LoVo (cell line): Measurements from ENCODE around the gene TRIM29.

Experiments used
- DNase-seq: peaks from one replicate; pipeline ENCODE4 v3.0.0-alpha.2; 2016; ENCODE audit warnings: low spot score

TRIM29 gene

DNA sequence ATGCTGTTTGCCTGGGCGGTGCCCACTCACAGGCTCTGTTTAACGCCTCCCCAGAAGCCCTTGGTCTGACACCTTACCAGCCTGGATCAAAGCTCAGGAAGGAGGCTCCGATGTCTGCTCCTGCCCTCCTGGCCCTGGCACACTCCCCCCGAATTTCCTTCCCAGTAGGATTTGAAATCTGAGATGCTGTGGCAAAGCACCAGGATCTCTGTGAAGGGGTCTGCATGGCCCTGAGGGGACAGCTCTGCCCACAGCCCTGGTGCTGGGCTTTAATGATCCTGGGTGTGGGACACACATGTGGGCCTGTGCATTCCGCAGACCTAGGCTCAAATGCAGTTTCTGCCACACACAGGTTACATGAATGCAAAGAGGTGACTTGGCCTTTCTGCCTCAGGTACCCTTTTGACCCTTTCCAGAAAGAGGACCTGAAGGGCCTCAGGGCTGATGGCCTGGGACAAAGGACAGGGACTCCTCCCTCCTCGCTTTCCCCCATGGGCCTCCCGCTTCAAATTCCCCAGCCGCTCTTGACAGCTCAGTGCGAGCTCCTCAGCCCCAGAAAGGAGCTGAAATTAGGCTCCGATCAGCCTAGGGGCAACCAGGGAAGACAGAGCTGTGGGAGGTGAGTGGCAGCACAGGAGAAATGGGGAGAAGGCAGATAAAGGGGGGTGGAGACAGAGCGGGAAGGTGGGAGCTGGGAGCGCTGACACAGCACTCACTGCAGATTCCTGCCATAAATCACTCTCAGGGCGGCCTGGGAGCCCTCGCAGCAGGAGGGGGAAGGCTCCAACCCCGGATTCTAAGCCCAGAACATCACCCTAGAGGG lies 41.3 kb downstream of the TRIM29 start:
- DNase-seq: no peak

DNA sequence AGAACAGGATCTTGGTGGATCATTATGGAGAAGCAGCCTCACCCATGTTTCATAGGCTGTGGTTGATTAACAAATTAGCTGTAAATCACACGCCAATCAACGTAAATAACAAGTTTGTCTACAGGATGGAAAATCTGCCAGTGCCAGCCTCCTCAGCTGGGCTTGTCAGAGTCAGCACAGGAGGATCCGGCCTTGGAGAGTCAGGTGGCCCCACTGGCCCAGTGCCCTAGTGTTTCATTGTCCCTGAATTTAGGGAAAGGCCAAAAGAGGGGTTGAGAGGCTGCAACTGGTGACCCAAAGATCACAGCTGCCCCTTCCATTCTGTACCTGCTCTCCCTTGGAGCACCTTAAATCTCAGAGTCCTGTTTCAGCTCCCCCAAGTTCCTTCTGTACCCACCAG lies 42.4 kb downstream of the TRIM29 start:
- no peak for DNase-seq

DNA sequence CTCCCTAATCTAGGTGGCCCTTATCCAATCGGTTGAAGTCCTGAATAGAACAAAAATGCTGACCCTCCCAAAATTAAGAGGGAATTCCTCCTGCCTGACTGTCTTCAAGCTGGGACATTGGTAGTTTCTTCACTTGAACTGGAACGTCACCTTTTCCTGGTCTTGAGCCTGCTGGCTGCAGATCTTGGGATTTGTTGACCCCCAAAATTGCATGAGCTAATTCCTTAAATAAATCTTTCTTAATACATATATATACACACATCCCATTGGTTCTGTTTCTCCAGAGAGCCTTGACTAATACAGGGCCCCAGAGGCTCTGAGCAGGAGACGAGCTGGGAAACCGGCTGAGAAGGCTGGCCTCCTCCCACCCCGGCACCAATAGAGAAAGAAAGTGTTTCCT lies 46.2 kb downstream of the TRIM29 start:
- no peak for DNase-seq

DNA sequence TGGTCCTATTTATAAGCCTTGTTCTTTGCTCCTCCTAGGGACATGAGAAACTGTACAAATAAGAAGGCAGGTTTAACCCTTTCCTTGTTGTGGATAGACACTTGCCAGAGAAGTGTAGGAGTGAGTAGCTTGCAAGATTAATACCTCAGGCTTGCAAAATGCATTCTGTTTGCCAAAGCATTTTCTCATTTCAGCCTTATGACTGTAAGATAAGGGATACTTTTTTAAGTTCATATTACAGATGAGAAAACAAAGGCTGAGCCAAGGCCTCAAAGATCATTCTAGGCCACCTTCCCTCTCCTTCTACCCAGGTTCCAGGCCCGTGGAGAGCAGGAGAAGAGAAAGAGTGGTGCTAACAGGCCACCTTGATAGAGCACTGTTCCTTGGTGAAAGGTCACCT lies 46.8 kb downstream of the TRIM29 start:
- DNase-seq: no peak

DNA sequence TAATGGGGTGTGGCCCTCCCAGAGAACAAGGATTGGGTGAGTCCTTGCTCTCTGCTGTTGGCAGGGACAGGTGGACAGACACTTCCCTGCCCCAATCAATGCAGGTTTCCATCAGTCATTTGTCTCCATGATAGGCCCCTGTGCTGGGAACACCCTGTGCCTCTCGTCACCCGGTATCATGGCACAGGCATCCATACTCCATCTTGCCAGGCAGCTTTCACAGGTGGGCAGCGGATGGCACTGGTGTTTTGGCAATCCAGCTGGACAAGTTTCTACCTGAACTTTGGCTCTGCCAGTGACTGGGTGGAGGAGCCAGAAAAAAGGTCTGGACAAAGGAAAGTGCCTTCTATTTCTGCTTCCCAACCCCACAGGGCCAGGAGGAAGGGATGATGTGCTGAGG lies 47.5 kb downstream of the TRIM29 start:
- no peak for DNase-seq

DNA sequence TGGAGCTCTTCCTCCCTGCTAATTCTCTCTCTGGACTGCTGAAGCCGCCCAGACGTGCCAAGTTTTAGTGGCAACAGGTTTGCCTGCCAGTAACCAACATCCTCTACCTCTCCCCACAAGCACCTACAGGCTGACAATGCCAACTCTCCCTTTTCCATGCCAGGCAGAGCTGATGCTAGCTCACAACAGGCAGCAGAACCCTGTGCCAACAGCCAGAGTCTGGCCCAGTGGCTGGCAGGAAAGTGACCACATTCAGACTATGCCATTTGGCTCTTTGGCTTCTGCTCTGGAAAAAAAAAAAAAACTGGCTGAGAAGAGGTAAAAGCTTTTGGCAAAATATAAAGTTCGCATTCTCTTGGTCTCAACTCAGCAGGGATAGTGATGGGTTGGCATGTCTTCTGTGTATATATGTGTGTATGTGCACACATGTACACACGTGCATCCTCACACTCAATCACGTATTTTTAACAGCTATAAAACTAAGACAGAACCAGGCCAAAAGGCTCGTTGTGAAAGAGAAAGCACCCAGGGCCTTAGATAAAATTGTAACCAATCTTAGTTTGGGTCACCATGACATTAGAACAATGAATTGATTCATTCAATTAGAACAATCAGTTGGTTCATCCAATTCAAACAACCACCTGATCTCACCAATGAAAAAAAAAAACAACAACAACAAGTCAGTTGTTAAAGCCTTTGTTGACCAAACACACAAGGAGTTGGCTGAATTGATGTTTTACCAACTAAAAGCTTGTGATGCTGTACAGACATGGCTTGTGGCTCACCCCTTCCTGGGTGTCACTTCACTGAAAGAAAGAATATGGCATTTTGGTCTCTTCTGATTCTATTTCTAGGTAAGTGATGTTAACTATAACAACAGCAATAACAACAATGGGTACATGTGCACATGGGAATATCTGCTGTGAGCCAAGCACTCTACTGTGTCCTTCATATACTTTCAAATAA lies 48.6 kb downstream of the TRIM29 start:
- DNase-seq: no peak

DNA sequence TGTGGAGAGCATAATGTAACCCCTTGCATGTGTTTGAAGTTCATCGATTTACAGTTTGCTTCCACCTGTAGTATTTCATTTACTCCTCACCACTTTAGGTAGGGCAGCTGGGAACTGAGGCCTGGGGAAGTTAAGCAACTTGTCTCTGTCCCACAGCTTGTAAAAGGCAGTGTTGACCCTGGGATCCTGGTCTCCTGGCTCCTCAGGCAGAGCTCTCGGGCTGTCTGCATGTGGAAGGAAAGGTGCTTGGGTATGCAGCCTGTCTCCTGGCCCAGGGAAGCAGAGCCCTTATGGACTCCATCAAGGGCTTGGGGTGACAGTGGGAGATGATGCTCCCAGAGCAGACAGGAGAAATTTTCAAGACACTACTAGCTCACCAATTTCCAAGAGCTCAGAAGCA lies 49.9 kb downstream of the TRIM29 start:
- no peak for DNase-seq

DNA sequence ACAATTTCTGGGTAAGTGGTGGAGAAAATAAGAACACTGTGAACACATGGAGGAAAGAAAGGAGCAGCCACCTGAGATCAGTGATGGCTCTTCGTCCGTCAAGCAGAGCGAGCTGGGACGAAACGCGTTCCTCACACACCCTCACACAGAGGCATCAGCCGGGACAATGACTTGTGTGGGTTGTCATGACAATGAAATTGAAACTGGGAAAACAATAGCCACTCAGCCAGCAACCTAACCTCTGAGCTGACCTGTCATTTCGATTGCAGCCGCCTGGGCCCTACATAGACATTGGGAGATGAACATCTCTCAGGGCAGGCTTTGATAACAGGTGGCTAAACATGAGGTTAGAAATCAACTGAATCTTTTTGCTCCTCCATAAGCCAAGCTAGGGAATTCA lies 51.3 kb downstream of the TRIM29 start:
- DNase-seq: no peak

DNA sequence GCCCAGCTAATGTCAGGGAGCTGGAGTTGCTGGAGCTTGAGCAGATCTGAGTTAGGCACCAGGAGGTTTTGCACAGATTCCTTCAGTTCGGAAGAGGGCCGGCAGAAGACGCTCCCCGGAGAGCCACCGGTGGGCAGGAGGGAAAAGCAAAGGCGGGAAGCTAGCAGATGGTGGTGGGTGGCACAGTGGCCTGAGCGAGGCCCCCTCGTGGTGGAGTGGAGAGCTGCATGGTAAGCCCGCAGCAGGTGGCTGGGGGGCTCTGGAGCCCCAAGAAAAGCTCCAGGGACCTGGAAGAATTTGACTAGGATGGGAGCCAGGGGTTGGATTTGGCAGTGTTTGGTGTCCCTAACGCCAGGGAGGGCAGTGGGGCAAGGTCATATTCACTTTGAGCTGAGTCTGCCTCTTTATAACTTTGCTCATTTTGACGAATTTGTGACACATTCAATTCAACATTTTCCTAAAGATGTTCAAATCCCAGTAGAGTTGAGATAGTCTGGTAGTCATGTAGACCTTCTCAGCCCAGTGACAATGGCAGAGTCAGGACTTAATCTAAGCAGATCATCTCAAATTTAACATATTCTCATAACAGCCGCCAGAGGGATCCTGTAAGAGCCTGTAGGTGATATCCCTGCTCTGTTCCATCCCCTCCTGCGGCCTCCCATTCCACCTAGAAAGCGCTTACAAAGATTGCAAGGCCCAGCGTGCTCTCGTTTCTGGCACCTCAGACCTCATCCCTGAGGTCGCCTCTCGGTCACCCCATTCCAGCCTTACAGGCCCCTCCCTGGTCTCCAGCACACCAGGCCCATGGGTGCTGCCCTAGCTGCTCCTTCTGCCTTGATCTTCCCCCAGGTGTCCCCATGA lies 57.9 kb downstream of the TRIM29 start:
- no peak for DNase-seq

DNA sequence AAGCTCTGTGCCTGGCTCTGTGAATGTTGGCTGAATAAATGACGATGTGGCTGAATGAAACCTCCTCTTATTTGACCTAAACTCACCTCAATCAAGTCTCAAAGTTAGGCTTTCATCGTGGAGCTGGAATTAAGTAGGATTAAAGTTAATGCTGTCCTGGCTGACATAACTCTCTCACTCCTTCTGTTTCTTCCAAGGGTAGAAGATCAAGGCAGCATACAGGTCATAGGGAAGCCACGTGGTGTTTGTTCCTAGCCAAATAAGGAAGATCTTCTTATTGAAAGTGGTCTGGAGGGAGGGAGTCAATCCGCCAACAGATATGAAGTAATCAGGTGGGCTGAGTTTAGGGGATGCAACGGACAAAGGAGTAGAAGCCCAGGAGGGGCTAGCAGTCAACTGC lies 59.5 kb downstream of the TRIM29 start:
- no peak for DNase-seq

DNA sequence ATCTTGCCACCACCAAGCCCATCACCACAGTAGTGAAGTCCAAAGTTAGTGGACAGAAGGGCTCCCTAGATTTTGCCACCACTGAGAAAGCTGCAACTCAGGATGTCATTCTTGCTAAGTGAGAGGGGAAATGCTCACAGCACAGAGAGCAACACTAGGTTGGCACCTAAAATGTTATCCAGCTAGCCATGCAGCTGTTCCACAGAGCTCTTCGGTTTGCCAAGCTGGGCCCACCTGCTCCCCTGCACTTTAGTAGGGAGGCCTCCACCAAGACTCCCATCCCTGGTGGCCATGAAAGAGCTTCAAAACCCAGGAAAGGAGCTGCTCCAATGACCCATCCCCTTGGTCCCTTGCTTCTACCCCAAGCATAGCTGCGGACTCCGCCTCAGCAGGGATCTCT lies 63.8 kb downstream of the TRIM29 start:
- no peak for DNase-seq

DNA sequence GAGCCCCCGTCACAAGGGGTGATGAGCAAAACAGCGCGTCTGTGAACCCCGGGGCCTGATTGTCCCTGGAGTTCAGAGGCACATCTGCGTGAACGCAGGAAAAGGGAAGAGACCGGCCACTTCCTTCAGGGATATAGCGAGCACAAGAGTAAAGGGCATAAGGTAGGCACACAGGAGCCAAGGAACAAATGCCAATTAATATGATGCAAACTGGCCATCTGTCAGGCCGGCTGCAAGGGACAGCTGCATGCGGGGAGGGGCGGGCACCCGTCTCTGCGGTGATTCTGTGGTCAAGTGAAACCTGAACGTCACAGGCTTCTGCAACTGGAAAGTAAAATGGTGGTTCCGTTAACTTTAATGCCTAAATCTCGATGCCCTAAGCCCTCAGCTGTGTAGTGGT lies 64.7 kb downstream of the TRIM29 start:
- no peak for DNase-seq

DNA sequence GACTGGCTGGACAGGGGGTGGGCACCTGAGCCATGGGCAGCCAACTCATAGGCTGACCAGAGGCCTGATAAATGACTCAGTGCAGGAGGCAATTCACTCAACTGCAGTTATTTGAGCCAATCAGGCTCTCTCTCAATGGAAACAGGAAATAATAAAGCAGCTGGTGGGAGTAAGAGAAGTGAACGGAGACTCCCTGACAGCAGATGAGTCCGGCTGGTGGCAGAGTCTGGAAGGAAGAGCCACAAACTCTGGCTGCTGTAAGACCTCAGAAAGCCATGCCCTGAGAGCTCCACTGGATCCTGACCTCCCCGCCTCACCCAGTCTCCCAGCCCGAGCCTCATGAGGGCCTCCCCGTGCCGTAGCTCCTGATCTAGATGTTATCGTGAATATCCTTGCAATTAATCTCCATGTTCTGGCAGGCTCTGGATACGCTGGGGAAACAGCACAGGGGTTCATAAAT lies 69.8 kb downstream of the TRIM29 start:
- DNase-seq: no peak

DNA sequence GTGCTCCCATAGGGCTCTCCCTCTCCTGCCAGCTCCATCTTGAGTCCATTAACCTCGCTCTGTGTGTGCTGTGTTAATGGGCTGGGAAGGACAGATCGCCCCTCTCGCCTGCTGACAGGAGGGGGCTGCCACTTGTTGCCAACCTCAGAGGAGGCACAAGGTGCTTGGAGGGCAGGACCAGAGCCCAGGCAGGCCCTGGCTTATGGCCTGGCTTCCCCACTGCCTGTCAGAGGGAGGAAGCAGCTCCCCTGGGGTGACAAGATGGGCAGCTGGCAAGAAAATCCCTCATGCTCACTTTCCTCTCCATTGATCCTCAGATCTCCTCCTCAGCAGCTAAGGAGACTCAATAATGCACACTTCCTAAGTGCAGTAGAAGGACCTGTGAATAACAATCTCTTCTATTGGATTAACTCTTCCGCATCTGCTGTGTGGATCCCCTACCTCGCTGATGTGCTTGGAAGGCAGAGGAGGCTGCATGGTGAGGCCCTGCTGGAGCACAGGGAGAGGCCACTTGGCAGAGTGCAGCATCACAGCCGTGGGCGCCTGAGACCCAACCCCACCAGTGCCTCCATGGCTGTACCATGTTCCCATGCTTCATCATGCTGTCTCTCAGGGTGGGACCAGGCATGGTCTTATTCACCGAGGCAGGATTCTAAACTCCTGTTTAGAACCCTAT lies 70.3 kb downstream of the TRIM29 start:
- DNase-seq: no peak

DNA sequence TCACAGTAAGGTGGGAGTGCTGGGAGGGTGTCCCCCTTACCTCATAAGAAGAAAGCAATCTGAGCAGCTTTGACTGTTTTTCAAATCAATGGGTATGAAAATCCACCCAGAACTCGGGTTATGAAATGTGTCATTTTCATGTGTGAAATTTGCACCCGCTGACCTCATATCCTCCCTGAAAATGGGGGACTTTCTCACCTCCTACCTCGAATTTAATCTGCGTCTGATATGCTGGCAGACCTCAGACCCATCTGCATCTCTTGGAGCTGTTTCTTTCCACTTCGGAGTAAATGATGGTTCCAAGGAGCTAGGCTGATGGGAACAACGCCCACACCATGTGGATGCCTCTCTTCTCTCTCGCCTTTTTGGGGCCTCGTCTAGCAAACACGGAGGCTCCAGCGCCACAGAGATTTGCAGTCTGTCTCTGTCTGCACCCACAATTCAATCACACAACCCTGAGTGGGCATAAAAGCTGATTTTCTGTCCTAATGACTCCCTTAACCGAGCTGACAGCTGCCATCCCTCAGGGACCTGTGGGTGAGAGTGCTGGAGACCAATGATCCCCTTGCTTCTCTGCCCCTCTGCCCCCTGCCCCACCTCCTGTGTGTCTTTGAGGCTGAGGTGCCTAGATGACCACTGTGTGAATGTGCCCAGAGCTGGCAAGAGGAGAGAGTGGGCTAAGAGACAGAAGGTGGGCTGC lies 71.0 kb downstream of the TRIM29 start:
- no peak for DNase-seq

DNA sequence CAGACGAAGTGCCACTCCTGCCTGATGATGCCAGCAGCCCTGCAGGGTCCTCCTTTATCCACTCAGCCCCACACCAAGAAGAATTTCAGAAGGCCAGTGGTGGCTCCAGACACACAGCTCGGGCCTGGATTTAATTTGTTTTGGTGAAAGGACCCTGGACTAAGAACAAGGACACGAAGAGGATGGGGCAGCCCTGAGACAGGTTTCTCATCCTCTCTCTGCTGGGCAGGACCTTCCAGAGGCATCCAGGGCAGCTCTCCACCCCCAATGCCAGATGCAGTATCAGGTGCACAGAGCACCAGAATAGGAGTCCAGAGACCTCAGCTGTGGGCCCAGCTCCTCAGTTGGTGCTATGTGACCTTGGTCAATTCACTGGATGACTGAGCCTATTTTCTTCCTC lies 72.0 kb downstream of the TRIM29 start:
- DNase-seq: no peak

DNA sequence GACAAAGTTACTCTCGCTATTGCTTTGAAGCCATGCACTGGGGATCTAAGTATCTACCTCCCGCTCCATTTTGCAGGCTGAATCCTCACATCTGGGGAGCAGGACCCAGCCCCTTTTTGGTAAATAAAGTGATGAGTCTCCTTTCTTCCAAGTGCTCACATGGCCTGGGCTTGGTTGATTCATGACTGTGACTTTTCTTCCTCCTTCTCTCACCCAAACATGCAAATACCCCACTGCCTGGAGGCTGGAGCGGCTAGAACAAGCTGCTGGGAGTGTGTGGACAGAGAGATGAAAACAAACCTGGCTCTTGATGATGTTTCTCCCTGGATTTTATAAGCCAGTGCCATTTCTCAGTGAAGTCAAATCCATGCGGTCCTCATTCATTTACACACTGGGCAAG lies 72.7 kb downstream of the TRIM29 start:
- DNase-seq: no peak

DNA sequence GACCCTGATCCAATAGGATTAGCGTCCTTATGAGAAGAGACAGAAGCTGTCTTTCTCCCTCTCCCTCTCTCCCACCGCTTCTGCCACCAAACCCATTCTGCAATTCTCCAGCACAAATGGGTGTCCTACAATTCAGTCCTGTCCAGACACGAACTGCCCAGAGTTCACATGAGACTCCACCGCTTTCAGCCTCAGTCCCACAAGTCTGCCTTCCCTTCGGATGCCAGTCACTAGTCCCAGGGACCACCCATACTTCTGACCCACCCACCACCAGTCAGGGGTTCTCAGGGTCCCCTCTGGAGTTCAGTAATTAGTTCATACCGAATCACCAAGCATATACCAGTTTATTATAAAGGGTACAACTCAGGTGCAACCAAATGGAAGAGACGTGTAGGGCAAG lies 73.6 kb downstream of the TRIM29 start:
- DNase-seq: no peak

DNA sequence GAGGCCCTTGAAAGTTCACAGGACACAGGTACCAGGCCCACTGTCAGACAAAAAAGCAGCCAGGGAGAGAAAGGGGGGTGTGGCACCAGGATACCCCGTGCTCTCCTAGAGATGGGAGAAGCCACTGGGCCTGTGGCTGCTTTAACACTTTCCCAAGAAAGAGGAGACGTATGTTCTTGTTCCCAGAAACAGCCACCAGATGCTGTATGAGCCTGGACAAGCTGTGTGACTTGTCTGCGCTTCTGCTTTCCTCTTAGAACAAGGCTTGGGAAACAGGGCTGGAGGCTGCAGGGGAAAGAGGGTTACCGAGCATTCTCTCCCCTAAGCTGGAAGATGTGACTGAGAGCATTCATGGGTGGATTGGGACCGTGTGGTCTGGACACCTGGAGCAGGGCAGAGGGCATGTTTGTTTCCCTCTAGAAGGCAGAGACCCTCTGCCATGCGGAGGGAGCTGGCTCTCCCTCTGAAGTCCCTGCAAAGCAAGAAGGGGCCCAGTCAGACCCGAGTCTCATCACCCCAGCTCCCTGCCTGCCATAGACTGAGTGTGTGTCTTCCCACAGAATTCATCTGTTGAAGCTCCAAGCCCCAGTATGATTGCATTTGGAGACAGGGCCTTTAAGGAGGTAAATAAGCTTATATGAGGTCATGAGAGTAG lies 74.1 kb downstream of the TRIM29 start:
- DNase-seq: no peak

DNA sequence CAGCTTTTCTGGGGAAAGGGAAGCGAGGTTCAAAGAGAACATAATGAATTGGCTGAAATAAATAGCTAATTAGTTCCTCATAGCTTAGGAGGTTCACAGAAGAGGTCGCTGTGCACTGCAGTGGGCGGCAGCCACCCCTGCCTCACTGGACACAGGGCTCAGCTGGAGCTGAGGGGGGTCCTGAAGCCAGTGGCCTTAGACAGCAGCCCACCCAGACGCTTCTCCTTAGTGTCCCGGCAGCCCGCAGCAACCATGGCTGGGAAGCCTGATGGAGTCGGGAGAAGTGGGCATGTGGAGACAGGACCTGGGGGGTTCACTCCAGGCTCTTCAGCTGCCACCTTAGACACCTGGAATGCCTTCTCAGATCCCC lies 75.4 kb downstream of the TRIM29 start:
- no peak for DNase-seq
